ENCODE data around the gene UBASH3A.
A peak's percentile ranks its signal among the peaks of the same experiment; 100 is the strongest.

UBASH3A gene

GRCh38 chr21:42447182-42447581, 43.5 kb downstream of the UBASH3A start:
- H3K36me3 Mint-ChIP-seq (ENCODE audit: low read depth) = peaks cover 45% of the 10 kb centered on the region
- H3K9me3 Mint-ChIP-seq = no peaks in the 10 kb centered on the region
- no peak overlapping the region for H3K27ac Mint-ChIP-seq
- H3K4me3 Mint-ChIP-seq = no peak overlapping the region
- H3K27me3 Mint-ChIP-seq = no peaks in the 10 kb centered on the region
- peaks cover 56% of the 10 kb centered on the region for H3K4me1 Mint-ChIP-seq (ENCODE audit: low read depth)

- Mint-ChIP-seq H3K4me3 (no peak overlapping the region), H3K4me1 (ENCODE audit: low read depth) (peaks cover 53% of the 10 kb centered on the region), H3K27ac (no peak overlapping the region), H3K9me3 (no peaks in the 10 kb centered on the region), H3K36me3 (ENCODE audit: low read depth) (peaks cover 39% of the 10 kb centered on the region), H3K27me3 (no peaks in the 10 kb centered on the region)
These were observed 44.0 kb downstream of the UBASH3A start for GRCh38 chr21:42447732-42448131.

- Mint-ChIP-seq H3K4me1 (ENCODE audit: low read depth) (peaks cover 58% of the 10 kb centered on the region), H3K27ac (no peak overlapping the region), H3K4me3 (no peak overlapping the region), H3K36me3 (ENCODE audit: low read depth) (peaks cover 32% of the 10 kb centered on the region), H3K27me3 (no peaks in the 10 kb centered on the region), H3K9me3 (no peaks in the 10 kb centered on the region)
These were observed 45.0 kb downstream of the UBASH3A start for GRCh38 chr21:42448686-42449085.

- no peaks in the 10 kb centered on the region for H3K27me3 Mint-ChIP-seq
- H3K27ac Mint-ChIP-seq = no peak overlapping the region
- H3K4me3 Mint-ChIP-seq = no peak overlapping the region
- H3K36me3 Mint-ChIP-seq (ENCODE audit: low read depth) = peaks cover 14% of the 10 kb centered on the region
- H3K4me1 Mint-ChIP-seq (ENCODE audit: low read depth) = peaks cover 58% of the 10 kb centered on the region
- H3K9me3 Mint-ChIP-seq = no peaks in the 10 kb centered on the region
These were observed 48.2 kb downstream of the UBASH3A start for GRCh38 chr21:42451941-42452340.

- Mint-ChIP-seq H3K27ac (no peak overlapping the region), H3K27me3 (no peaks in the 10 kb centered on the region), H3K36me3 (ENCODE audit: low read depth) (peaks cover 7% of the 10 kb centered on the region), H3K9me3 (no peaks in the 10 kb centered on the region), H3K4me1 (ENCODE audit: low read depth) (peaks cover 61% of the 10 kb centered on the region), H3K4me3 (no peak overlapping the region)
These were observed 48.9 kb downstream of the UBASH3A start for GRCh38 chr21:42452401-42453223.

GRCh38 chr21:42453224-42453985, 49.7 kb downstream of the UBASH3A start:
- H3K27me3 Mint-ChIP-seq = no peaks in the 10 kb centered on the region
- no peak overlapping the region for H3K4me3 Mint-ChIP-seq
- H3K27ac Mint-ChIP-seq = no peak overlapping the region
- H3K9me3 Mint-ChIP-seq = no peaks in the 10 kb centered on the region
- no peaks in the 10 kb centered on the region for H3K36me3 Mint-ChIP-seq (ENCODE audit: low read depth)
- peaks cover 56% of the 10 kb centered on the region for H3K4me1 Mint-ChIP-seq (ENCODE audit: low read depth)

GRCh38 chr21:42453986-42454570, 50.4 kb downstream of the UBASH3A start:
- no peaks in the 10 kb centered on the region for H3K9me3 Mint-ChIP-seq
- H3K36me3 Mint-ChIP-seq (ENCODE audit: low read depth) = no peaks in the 10 kb centered on the region
- H3K4me3 Mint-ChIP-seq = no peak overlapping the region
- H3K4me1 Mint-ChIP-seq (ENCODE audit: low read depth) = peaks cover 50% of the 10 kb centered on the region
- no peaks in the 10 kb centered on the region for H3K27me3 Mint-ChIP-seq
- no peak overlapping the region for H3K27ac Mint-ChIP-seq

GRCh38 chr21:42454786-42455185, 51.1 kb downstream of the UBASH3A start:
- Mint-ChIP-seq H3K27ac (no peak overlapping the region), H3K4me3 (no peak overlapping the region), H3K36me3 (ENCODE audit: low read depth) (no peaks in the 10 kb centered on the region), H3K9me3 (no peaks in the 10 kb centered on the region), H3K4me1 (ENCODE audit: low read depth) (peaks cover 43% of the 10 kb centered on the region), H3K27me3 (no peaks in the 10 kb centered on the region)

- Mint-ChIP-seq H3K27me3 (no peaks in the 10 kb centered on the region), H3K4me1 (ENCODE audit: low read depth) (peaks cover 43% of the 10 kb centered on the region), H3K4me3 (no peak overlapping the region), H3K36me3 (ENCODE audit: low read depth) (no peaks in the 10 kb centered on the region), H3K9me3 (no peaks in the 10 kb centered on the region), H3K27ac (no peak overlapping the region)
These were observed 51.5 kb downstream of the UBASH3A start for GRCh38 chr21:42455196-42455595.

GRCh38 chr21:42455754-42456440, 52.2 kb downstream of the UBASH3A start:
- Mint-ChIP-seq H3K4me3 (peak overlapping the region; percentile 23), H3K36me3 (ENCODE audit: low read depth) (no peaks in the 10 kb centered on the region), H3K27ac (peak overlapping the region; percentile 3), H3K4me1 (ENCODE audit: low read depth) (peaks cover 43% of the 10 kb centered on the region), H3K9me3 (no peaks in the 10 kb centered on the region), H3K27me3 (no peaks in the 10 kb centered on the region)

- H3K27me3 Mint-ChIP-seq = no peaks in the 10 kb centered on the region
- H3K9me3 Mint-ChIP-seq = no peaks in the 10 kb centered on the region
- H3K36me3 Mint-ChIP-seq (ENCODE audit: low read depth) = no peaks in the 10 kb centered on the region
- peaks cover 48% of the 10 kb centered on the region for H3K4me1 Mint-ChIP-seq (ENCODE audit: low read depth)
- H3K4me3 Mint-ChIP-seq = no peak overlapping the region
- peak overlapping the region; percentile 3 for H3K27ac Mint-ChIP-seq
These were observed 52.8 kb downstream of the UBASH3A start for GRCh38 chr21:42456457-42456856.

GRCh38 chr21:42459082-42459460, 55.4 kb downstream of the UBASH3A start:
- Mint-ChIP-seq H3K9me3 (no peaks in the 10 kb centered on the region), H3K27ac (no peak overlapping the region), H3K36me3 (ENCODE audit: low read depth) (no peaks in the 10 kb centered on the region), H3K4me3 (no peak overlapping the region), H3K4me1 (ENCODE audit: low read depth) (peaks cover 65% of the 10 kb centered on the region), H3K27me3 (no peaks in the 10 kb centered on the region)

GRCh38 chr21:42459546-42460215, 56.0 kb downstream of the UBASH3A start:
- no peak overlapping the region for H3K4me3 Mint-ChIP-seq
- H3K36me3 Mint-ChIP-seq (ENCODE audit: low read depth) = no peaks in the 10 kb centered on the region
- H3K4me1 Mint-ChIP-seq (ENCODE audit: low read depth) = peaks cover 72% of the 10 kb centered on the region
- H3K9me3 Mint-ChIP-seq = no peaks in the 10 kb centered on the region
- H3K27ac Mint-ChIP-seq = peak overlapping the region; percentile 85
- H3K27me3 Mint-ChIP-seq = no peaks in the 10 kb centered on the region

GRCh38 chr21:42460391-42461184, 56.9 kb downstream of the UBASH3A start:
- H3K4me1 Mint-ChIP-seq (ENCODE audit: low read depth) = peaks cover 76% of the 10 kb centered on the region
- H3K27ac Mint-ChIP-seq = peak overlapping the region; percentile 85
- H3K9me3 Mint-ChIP-seq = no peaks in the 10 kb centered on the region

More at GRCh38 chr21:42460391-42461184, 56.9 kb downstream of the UBASH3A start:
- Mint-ChIP-seq H3K27me3 (no peaks in the 10 kb centered on the region), H3K36me3 (ENCODE audit: low read depth) (no peaks in the 10 kb centered on the region), H3K4me3 (peak overlapping the region; percentile 65)
